ENCODE measurements around the gene MAML3.

- no peak for TF ChIP-seq CTCF (IDR thresholded peaks at IDR 0.05; ENCODE audit: insufficient read depth, low read depth, low read length)
- TF ChIP-seq EZH2 (IDR thresholded peaks at IDR 0.05; ENCODE audit: insufficient read depth, low read length) = no peak
Observed at GRCh38 chr4:139808381-139808807, 345.6 kb downstream of the MAML3 start.

All from astrocyte (in vitro differentiated cells and primary cell).